Measurements from ENCODE around the gene CDKN2B.

Gene CDKN2B

DNA sequence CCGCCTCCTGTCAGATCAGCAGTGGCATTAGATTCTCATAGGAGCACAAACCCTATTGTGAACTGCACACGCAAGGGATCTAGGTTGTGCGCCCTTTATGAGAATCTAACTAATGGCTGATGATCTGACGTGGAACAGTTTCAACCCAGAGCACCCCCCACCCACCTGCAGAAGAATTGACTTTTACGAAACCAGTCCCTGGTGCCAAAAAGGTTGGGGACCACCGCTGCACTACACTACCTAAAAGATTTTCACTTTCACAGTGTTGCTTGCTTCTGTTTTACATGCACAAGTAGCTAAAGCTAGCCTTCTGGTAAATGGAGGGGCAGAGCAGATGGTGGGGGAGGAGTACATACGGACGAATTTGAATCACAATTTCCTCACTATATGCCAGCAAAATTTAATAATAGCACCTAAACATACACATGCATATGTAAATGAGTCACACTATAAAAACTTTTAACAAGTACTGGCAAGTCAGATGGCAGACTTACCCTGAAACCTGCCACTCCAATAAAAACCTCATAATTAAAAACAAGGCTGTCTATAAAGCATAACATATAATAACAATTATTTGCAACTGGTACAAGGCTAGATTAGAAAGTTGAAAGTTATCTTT is 24.0 kb upstream of the CDKN2B start:
- no peak for DNase-seq (ENCODE audit: low spot score)

DNA sequence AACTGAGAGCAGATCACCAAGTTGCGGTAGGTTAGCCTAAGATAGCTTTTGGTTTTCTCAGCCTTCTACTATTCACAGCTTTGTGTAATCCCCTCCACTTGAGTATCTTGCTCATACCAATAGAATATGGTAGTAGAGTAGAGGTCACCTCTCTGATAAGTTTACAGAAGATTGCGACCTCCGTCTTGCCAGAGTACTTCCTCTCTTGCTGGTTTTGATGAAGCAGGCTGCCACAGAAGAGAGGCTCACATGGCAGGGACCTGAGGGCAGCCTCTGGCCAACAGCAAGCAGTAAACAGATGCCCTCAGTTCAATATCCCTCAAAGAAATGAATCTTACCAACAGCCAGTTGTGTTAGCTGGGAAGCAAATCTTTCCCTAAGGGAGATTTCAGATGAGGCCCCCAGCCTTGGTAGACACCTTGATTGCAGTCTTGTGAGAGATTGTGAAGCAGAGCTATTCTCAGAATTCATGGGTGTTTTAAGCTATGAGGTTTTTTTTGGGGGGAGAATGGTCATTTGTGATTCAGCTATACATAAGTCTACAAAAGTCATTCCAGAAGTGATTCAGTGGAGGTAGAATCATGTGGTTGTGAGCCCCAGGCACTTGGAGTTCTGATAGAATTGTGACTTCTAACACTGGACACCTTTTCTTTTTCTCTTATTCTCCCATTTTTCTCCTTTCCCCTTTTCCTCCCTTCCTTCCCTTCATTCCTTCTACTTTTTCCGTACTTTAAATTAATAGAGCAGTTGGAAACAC is 22.7 kb upstream of the CDKN2B start:
- no peak for DNase-seq (ENCODE audit: low spot score)

DNA sequence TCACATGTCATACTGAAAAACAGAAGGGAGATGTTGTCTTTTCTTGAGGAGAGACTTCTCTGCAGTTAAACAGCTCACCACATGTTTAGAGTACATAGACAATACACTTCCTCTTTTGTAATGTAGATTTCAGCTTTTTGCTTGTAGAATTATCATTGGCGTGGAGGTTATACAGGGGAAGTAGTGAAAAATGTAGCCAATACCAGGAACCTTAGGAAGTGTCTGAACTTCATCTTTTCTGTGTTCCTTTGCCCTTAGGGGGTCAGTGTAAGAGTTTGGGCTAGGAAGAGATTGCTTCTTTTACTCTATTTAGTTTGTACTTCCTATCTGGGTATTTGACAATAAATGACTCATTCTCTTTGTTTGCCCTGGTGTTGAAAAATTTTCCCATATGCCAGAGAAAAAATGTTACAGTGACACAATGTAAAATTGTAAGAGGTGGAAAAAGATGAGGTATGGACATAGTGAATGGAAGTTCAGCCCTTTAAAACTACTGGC is 21.0 kb upstream of the CDKN2B start:
- no peak for DNase-seq (ENCODE audit: low spot score)

DNA sequence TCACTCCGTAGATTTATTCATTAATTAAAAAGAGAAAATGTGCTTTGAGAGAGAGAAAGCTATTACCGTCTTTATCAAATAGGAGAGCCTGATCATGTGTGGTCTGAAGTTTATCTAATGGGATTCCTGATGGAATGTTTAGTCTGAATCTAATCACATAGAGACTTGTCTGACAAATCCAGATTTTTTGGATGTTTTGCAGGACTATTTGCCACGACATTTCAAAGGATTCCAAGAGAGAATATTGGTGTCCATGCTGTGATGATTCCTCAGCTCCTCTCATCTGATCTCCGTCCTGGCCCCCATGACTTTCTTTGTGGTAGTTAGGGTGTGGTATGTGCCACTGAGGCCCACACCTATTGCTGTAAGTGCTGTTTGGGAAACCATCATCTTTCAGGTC is 20.1 kb upstream of the CDKN2B start:
- DNase-seq (ENCODE audit: low spot score), result no peak

DNA sequence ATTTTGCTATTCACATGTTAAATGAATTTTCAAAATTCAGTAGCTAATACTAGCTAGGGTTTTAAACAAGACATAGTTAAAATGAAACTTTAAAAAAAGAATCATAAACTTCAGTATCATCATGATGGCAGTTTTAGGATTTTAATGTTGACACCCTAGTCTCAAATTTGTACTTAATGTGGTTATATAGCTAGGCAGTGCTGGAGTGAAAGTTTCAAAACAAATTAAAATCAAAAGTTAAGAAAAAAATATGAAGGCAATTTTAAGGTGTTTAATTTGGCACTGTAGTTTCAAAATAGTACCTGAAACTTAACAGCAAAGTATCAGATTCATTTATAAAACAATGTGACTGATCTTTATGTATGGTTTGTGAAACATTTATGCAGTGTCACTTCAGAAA is 19.3 kb upstream of the CDKN2B start:
- no peak for DNase-seq (ENCODE audit: low spot score)

DNA sequence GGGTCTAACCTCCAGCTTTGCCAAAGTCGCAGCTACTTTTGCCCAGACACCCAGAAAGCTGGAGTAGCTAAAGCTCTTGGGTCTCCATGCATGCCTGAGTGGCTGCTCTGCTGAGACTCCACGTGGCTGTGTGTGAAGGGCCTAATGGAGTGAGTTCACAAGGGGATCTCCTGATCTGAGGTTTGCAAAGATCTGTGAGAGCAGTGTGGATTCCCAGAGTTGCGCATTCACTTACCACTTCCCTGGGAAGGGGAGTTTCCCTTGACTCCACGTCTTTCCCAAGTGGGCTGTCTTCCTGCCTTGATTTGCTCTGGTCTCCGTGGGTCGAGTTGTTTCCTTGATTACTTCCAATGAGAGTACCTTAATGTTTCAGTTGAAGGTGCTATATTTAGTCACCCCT is 17.6 kb upstream of the CDKN2B start:
- DNase-seq (ENCODE audit: low spot score), result no peak

DNA sequence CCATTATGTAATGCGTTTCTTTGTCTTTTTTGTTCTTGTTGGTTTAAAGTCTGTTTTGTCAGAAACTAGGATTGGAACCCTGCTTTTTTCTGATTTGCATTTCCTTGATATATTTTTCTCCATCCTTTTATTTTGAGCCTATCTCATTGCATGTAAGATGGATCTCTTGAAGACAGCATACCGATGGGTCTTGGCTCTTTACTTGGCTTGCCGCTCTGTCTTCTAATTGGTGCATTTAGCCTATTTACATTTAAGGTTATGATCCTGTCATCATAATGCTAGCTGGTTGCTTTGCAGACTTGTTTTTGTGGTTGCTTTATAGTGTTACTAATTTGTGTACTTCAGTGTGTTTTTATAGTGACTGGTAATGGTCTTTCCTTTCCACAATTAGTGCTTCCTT is 13.3 kb upstream of the CDKN2B start:
- no peak for DNase-seq (ENCODE audit: low spot score)

DNA sequence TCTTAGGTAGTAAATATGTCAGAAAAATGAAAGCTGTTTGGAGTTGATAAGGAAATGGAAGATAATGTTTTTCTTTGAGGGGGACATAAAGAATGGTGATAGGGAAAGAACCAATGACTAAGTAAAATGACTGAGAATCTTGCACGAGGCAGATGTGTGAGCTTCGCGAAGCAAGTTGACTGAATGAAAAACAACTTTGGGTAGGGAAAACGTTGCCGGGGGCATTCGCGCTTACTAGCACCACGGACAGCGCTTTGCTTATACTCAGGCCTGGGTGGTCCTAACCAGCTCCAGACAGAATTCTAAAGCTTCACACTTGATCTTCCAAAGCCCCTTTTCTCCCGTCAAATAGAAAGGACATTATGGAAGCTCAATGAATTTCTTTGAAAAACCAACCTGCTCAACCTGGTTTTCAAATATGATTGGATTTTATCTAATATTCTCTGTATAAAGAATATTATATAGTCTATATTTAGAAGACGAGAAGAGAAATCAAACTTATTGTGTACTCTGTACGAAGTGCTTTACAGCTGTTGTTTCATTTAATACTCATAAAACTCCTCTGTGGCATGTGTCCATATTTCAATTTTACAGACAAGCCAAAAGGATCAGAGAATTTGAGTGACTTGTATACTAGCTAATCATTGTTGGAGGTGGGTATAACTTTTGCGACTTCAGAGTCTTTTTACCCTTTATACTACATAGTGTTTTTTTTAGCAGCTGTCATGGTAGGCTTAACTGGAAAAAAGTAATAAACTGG is 1.9 kb upstream of the CDKN2B start:
- DNase-seq (ENCODE audit: low spot score), result peak; percentile 26

DNA sequence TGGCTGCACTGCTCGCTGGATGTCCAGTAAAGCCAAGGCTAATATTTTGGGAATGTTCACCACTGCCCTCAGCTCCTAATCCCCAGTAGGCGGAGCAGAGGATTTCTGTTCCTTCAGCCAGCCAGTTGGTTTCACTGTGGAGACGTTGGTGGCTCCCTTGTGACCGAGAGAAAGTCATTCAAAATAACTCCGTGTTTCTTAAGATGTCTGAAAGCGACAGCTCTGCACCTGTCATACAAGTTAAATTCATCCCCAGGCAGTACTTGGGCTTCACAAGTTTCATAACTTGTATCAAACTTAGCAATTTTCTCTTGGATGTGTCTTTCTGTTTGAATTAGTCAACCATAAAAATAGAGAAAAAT is 382 bp upstream of the CDKN2B start:
- DNase-seq (ENCODE audit: low spot score), result no peak

DNA sequence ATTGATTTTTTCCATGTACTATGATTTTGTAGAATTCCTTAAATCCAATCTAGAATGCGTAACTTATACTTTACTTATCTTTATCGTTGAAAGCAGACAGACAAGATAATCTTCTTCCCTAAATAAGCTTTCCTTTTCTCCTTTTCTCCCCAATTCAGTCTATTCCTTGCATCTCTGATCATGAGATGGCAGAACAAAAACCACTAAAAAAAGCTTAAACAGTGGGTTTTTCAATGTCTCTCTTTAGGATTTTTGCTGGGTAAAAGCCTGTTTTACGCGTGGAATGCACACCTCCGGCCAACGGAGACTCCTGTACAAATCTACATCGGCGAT is 755 bp downstream of the CDKN2B start:
- no peak for DNase-seq (ENCODE audit: low spot score)

DNA sequence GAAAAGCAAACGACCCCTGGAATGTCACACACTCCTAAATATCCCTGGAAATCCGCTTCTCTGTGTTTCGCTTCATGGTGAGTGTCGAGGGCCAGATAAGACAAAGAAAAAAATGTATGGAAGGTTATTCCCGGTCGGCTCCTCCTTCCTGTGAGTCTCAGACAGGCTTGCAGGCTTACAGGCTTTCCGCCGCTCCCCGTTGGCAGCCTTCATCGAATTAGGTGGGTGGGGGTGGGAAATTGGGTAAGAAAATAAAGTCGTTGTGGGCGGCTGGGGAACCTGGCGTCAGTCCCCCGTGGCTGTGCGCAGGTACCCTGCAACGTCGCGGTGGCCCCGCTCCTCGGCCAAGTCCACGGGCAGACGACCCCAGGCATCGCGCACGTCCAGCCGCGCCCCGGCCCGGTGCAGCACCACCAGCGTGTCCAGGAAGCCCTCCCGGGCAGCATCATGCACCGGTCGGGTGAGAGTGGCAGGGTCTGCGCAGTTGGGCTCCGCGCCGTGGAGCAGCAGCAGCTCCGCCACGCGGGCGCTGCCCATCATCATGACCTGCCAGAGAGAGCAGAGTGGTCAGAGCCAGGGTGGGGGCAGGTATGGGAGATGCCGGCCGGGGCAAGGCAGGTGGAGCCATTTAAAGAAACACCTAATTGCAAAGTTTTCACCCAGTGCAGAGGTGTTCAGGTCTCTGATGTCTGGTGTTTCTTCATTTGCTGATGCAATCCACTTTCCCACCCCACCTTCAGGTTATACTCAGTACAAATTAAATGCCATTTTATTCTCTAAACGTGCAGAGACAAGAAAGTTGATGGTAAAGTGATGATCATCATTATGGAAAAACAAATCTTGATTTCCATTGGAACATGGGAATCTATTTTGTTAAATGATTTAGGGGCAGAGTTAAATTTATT is 3.2 kb downstream of the CDKN2B start:
- no peak for DNase-seq (ENCODE audit: low spot score)

DNA sequence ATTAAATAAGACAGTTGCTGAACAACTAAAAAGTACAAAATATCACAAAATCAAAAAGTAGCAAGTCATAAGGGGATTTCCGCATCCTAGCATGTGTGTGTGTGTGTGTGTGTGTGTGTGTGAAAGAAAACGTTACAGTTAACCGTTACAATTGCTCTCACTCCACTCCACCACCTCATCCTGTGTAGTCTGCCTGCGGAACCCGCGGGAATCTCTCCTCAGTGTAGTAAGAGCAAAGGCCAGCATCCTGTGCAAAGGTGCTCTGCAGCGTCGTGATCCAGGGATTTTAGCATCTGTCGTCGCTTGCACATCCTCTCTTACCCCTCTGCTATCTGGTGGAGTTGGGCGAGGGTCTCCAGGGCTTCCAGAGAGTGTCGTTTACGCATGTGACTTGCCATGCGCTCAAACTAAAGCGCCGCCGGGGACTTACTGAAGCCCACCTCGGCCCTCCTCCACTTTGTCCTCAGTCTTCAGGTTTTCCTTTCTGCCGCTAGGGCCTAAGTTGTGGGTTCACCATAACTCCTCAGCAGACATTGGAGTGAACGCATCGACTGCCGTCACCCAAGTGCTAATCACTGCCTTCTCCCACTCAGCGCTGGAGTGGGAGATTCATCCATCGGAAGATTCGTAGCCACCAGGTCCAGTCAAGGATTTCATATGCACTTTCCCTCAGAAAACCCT is 3.9 kb downstream of the CDKN2B start:
- DNase-seq (ENCODE audit: low spot score), result no peak

DNA sequence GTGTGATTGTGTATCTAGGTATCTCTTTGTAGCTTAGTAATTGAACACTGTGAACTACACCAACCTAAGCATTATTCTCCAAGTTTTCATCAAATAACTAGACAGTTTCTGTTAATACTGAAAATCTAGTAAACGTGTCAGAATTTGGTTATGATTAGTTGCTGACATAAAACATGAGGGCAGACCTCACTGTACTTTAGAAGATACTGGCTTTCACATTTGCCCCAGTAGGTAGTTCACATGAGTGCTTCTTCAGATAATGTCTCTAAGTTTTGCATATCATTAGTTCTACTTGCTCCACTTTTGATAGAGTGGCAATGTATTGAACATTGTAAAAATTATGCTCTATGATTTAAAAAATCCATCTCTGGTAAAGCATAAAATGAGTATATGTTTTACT is 7.1 kb downstream of the CDKN2B start:
- no peak for DNase-seq (ENCODE audit: low spot score)

DNA sequence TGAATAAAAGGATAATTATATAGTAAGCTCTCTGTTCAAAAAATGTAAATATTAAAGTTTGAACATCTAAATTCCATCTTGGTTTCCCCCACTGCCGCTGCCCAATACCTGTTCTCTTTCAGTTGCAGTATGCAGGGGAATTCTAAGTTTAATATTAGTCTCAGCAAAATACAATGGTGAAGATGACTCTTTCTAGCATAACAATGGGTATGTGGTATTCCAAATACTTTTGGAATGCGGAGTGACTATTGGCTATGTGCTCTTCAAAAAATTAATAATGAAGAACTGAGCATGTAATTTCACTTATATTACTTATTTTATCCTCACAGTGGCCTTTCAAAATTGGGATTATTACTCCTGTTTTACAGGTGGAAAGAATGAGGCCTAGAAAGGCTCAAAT is 11.1 kb downstream of the CDKN2B start:
- DNase-seq (ENCODE audit: low spot score), result no peak

DNA sequence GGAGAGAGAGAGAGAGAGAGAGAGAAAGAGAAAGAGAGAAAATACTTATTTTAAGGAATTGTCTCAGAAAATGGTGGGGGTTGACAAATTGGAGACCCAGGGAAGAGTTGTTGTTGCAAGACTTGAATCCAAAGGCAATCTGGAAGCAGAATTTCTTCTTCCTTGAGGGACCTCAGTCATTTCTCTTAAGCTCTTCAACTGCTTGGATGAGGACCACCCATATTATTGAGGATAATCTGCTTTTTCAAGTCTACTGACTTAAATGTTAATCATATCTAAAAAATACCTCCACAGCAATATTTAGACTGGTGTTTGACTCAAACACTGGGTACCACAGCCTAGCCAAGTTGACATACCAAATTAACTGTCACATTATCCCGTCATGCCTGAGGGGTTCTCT is 11.6 kb downstream of the CDKN2B start:
- DNase-seq (ENCODE audit: low spot score), result no peak

DNA sequence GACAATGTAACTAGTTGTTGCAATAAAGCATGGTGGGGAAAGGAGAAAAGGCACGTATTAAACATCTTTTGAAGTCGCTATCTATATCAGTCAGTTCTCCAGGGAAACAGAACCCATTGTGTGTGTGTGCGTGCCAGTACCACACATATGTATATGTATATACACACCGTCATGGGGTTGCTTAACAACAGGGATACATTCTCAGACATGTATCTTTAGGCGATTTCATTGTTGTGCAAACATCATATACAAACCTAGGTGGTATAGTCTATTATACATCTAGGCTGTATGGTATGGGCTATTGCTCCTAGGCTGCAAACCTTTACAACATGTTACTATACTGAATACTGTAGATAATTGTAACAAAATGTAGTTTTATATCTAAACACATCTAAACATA is 12.2 kb downstream of the CDKN2B start:
- DNase-seq (ENCODE audit: low spot score), result no peak

DNA sequence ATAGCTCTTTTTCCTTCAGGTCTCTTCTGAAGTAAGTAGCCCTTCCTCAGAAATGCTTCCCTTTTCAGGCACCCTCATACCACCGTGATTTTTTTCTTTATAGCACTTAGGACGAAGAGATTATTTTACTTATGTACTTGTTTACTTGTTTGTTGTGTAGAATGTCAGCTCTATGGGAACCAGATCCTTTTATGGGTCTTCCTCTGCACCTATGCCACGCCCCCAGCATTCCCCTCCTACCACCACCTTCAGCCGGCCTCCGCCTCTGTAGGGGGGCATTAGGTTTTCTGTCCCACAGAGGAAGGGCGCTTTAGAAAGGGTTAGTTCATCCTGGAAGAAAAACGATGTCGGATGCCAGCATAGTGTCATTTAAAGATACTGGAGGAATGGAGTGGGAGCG is 12.7 kb downstream of the CDKN2B start:
- DNase-seq (ENCODE audit: low spot score), result no peak

DNA sequence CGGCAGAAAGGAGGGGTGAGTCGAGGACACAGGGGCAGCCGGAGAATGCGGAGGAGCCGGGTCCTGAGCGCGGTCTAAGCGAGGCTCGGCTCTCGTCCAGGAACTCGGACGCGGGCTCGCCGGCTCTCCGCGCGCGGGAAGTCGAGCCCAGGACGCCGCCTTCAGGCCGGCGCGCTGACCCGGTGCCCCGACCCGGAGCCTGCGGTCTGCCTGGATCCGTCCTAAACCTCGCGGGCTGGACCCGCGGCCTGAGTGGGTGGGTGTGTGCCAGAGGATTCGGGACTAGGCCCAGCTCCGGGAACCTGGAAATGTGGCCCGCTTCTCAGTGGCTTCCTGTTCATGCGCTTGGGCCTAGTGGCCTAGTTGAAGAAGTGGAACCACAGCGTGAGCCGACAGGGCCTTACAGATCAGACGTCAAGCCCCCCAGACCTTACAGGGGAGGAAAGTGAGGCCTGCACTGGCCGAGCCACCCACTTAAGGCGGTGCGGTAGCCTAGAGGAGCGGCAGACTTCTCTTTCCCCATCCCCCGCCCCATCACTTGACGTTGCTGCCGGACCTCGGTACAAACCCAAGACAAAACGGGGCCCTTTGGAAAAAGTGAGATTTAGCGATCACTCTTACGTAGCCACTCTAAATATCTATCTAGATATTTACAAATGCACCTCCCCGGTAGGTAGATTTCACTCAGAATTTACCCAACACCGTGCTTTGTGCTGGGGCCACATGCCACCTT is 13.3 kb downstream of the CDKN2B start:
- peak; percentile 13 for DNase-seq (ENCODE audit: low spot score)

DNA sequence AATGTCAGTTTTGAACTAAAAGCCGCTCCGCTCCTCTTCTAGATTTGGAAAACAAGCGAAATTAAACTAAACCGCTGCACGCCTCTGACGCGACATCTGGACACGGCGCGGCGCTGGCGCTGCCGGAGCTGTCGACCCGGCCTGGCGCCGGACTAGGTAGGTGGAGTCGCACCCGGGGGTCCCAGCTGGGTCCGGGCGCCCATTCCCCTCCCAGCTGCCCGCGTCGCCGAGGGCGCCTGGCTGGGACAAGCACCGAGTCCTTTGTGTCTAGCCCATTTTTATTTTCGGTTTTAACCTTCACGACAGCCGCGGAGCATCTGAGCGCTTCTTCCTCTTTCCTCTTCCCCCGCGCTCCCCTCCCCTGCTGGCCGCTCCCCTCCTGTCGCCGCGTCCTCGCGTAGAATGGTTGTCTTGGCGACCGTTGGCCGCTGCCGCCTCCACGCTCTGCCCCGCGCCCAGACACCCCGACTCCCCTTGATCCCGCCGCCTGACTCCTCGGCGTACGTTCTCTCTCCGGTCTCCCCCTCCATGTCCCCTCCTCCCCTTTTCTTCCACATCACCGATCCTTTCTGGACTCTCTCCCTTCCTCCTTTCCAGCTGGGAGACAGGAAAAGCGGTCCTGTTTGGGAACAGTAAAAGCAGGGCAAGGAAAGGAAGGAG is 14.0 kb downstream of the CDKN2B start:
- DNase-seq (ENCODE audit: low spot score), result peak; percentile 36

DNA sequence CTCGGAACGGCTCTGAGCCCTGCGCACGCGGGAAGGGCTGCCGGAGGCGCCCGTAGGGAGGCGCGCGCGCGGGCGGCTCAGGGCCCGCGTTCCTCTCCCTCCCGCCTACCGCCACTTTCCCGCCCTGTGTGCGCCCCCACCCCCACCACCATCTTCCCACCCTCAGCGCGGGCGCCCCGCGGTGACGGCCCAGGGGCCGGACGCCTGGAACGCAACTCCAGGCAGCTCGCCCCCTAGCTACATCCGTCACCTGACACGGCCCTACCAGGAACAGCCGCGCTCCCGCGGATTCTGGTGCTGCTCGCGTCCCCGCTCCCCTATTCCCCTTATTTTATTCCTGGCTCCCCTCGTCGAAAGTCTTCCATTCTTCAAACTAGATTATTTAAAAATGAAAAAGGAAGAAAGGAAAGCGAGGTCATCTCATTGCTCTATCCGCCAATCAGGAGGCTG is 14.5 kb downstream of the CDKN2B start, which contains the start of gene CDKN2B-AS1:
CDKN2B-AS1 (plus strand) TSS at position 236 of the 450 bp plus-strand sequence.
- peak; percentile 40 for DNase-seq (ENCODE audit: low spot score)
